Activated CD8-positive, alpha-beta memory T cell treated with anti-CD3 and anti-CD28 coated beads, Interleukin-2, amount 50 U/mL, for 4 hours (primary cell): ENCODE results near the gene DDX24.

ENCODE experiments used
- DNase-seq: peaks from one replicate; pipeline ENCODE4 v3.0.0-alpha.2; 2020

The DDX24 gene

GRCh38 chr14:94080621-94081385, at the start of gene DDX24, which contains the start of gene IFI27L1:
TSS of gene DDX24 (minus strand) at chr14:94081202. CDS start at chr14:94079742, 1,460 bp downstream.
TSS of gene IFI27L1 (plus strand) at chr14:94081310. CDS start at chr14:94096938, 15,628 bp downstream.
- DNase-seq, result peak; percentile 96

GRCh38 chr14:94129758-94130414, 48.9 kb upstream of the DDX24 start:
- DNase-seq, result no peak

GRCh38 chr14:94129111-94129757, 48.2 kb upstream of the DDX24 start, which contains the start of gene IFI27L2:
TSS of gene IFI27L2 (minus strand) at chr14:94129604. CDS start at chr14:94129564, 40 bp downstream.
- DNase-seq, result peak; percentile 53

- DNase-seq, result no peak
These were observed 47.3 kb upstream of the DDX24 start for GRCh38 chr14:94128216-94128839.

GRCh38 chr14:94127330-94127729, 46.3 kb upstream of the DDX24 start:
- DNase-seq, result no peak

- DNase-seq, result no peak
These were observed 45.8 kb upstream of the DDX24 start for GRCh38 chr14:94126800-94127199.

- no peak for DNase-seq
These were observed 45.3 kb upstream of the DDX24 start for GRCh38 chr14:94126419-94126677.

- DNase-seq, result no peak
These were observed 44.8 kb upstream of the DDX24 start for GRCh38 chr14:94125659-94126418.

GRCh38 chr14:94124582-94125377, 43.8 kb upstream of the DDX24 start:
- DNase-seq, result no peak

- DNase-seq, result no peak
These were observed 42.9 kb upstream of the DDX24 start for GRCh38 chr14:94123868-94124267.

- no peak for DNase-seq
These were observed 42.3 kb upstream of the DDX24 start for GRCh38 chr14:94123296-94123695.

- DNase-seq, result no peak
These were observed 41.4 kb upstream of the DDX24 start for GRCh38 chr14:94122438-94122837.

GRCh38 chr14:94121485-94121884, 40.5 kb upstream of the DDX24 start:
- DNase-seq, result no peak

GRCh38 chr14:94120667-94121340, 39.8 kb upstream of the DDX24 start:
- DNase-seq, result no peak

- no peak for DNase-seq
These were observed 38.1 kb upstream of the DDX24 start for GRCh38 chr14:94119071-94119470.

GRCh38 chr14:94117856-94118255, 36.9 kb upstream of the DDX24 start:
- no peak for DNase-seq

- no peak for DNase-seq
These were observed 35.7 kb upstream of the DDX24 start for GRCh38 chr14:94116701-94117100.

- DNase-seq, result no peak
These were observed 34.6 kb upstream of the DDX24 start for GRCh38 chr14:94115631-94116030.

- no peak for DNase-seq
These were observed 34.1 kb upstream of the DDX24 start for GRCh38 chr14:94115058-94115591.

GRCh38 chr14:94114589-94115057, 33.6 kb upstream of the DDX24 start:
- no peak for DNase-seq
